ENCODE measurements around the gene SOWAHA.

The SOWAHA gene

DNA sequence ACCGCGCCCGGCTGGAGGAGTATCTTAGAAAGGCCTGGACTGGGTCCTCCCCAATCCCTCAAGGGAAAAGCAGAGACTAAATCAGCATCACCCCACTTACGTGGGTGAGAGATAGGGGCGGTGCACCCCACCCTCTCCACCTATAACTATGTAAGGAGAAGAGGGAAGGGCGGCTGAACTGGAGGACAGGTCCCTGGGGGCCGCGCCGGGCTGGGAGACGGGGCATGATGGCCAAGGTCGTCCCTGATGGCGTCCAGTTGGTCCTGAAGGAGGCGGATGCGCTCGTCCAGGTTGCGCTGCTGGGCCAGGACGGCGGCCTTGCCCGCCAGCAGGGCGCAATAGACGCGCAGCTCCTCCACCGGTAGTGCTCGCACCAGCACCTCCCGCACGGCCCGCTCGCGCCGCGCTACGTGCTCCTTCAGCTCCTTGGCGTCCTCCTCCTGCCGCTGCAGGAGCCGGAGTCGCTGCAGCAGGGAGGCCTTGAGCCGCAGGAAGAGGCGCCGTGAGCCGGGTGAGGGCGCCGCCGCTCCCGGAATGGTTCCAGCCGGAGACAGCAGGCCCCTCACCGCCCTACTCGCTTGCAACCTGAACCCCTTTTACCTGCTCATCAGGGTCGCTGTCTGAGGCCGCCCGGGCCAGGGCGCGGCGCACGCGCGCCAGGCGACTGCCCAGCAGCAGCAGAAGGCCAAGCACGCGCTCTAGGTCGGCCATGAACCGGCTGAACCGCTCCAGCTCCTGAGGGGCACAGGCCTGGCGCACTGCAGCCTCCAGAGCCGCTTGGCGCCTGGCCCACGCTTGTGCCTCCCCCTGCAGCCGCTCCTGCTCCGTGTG, 9.8 kb downstream of the SOWAHA start:
- TF ChIP-seq CTCF (IDR thresholded peaks at IDR 0.05; ENCODE audit: insufficient read depth, low read length, poor library complexity, severe bottlenecking) (no peak), EZH2phosphoT487 (conservative IDR thresholded peaks at IDR 0.05; ENCODE audit: low read length) (no peak)
- Histone ChIP-seq H4K20me1 (ENCODE audit: low read depth, low read length) (no peaks in the 10 kb centered on the region), H2AFZ (ENCODE audit: low read depth, low read length, severe bottlenecking) (no peak overlapping the region), H3K9ac (ENCODE audit: low read length) (no peak overlapping the region), H3K9me2 (replicated peaks; ENCODE audit: insufficient read depth, low read length) (no peaks in the 10 kb centered on the region), H3K4me3 (ENCODE audit: insufficient read depth, low read length, poor library complexity, severe bottlenecking) (no peak overlapping the region), H3K27me3 (ENCODE audit: low read length) (no peaks in the 10 kb centered on the region), H3K4me2 (ENCODE audit: low read depth, low read length, poor library complexity, severe bottlenecking) (no peak overlapping the region), H3F3A (ENCODE audit: insufficient read depth) (no peaks in the 10 kb centered on the region), H3K79me2 (ENCODE audit: insufficient read depth, low read length) (no peaks in the 10 kb centered on the region), H3K9me3 (ENCODE audit: insufficient read depth, low read length) (no peaks in the 10 kb centered on the region), H3K36me3 (ENCODE audit: low read length) (no peaks in the 10 kb centered on the region), H3K27ac (ENCODE audit: low read depth, low read length) (no peak overlapping the region)

DNA sequence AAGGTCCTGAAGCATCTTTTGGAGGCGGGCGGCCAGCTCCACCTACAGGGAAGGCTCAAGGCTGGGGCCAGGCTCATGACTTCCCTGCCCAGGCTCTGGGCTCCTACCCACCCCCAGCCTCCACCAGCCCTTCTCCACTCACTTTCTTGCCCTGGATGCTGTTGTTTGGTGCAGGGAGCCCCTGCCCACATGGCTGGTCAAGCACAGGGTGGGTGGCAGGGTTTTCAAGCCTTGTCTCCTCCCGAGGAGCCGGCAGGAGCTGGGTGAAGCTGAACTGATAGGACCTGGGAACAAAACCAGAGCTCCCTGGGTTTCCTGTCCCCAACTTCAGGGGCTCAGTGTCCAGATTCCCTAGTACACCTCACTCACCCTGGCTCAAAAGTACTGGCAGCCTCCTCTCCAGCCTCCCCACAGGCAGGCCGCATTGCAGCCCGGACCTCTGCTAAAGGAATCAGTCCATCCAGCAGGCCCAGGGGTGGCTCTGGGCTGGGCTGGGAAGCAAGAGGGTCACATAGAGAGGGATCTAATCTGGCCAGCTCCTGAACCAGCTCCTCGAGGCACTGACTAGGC, 10.5 kb downstream of the SOWAHA start:
- Histone ChIP-seq H3K9ac (ENCODE audit: low read length) (no peak overlapping the region), H2AFZ (ENCODE audit: low read depth, low read length, severe bottlenecking) (no peak overlapping the region), H3K79me2 (ENCODE audit: insufficient read depth, low read length) (no peaks in the 10 kb centered on the region), H3K27me3 (ENCODE audit: low read length) (no peaks in the 10 kb centered on the region), H3K9me3 (ENCODE audit: insufficient read depth, low read length) (no peaks in the 10 kb centered on the region), H3K4me2 (ENCODE audit: low read depth, low read length, poor library complexity, severe bottlenecking) (no peak overlapping the region), H3K36me3 (ENCODE audit: low read length) (no peaks in the 10 kb centered on the region), H3K27ac (ENCODE audit: low read depth, low read length) (no peak overlapping the region), H4K20me1 (ENCODE audit: low read depth, low read length) (no peaks in the 10 kb centered on the region), H3K9me2 (replicated peaks; ENCODE audit: insufficient read depth, low read length) (no peaks in the 10 kb centered on the region), H3K4me3 (ENCODE audit: insufficient read depth, low read length, poor library complexity, severe bottlenecking) (no peak overlapping the region), H3F3A (ENCODE audit: insufficient read depth) (no peaks in the 10 kb centered on the region)
- TF ChIP-seq CTCF (IDR thresholded peaks at IDR 0.05; ENCODE audit: insufficient read depth, low read length, poor library complexity, severe bottlenecking) (no peak), EZH2phosphoT487 (conservative IDR thresholded peaks at IDR 0.05; ENCODE audit: low read length) (no peak)

DNA sequence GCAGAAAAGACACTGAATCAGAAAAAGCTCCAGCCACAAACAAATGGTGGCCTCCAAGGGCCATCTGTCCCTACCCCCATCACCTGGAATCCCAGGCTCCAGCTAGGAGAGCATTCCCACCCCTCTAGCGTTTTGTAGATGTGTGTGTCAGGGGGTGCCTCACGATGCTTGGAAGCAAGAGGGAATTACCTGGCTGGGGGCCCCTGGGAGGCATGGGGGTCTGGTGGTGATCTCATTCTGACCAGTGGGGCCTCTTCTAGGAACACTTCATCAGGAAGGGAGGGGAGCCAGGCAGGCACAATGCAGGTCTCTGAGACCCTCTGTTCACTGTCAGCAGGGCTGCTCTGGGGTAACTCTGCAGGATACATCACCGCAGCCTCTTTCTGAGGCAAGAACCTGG, 11.3 kb downstream of the SOWAHA start:
- no peaks in the 10 kb centered on the region for H3K79me2 ChIP-seq (ENCODE audit: insufficient read depth, low read length)
- no peaks in the 10 kb centered on the region for H3F3A ChIP-seq (ENCODE audit: insufficient read depth)
- H3K36me3 ChIP-seq (ENCODE audit: low read length): no peaks in the 10 kb centered on the region
- no peak overlapping the region for H3K4me3 ChIP-seq (ENCODE audit: insufficient read depth, low read length, poor library complexity, severe bottlenecking)
- H3K27me3 ChIP-seq (ENCODE audit: low read length): no peaks in the 10 kb centered on the region
- no peak overlapping the region for H2AFZ ChIP-seq (ENCODE audit: low read depth, low read length, severe bottlenecking)
- H3K9me2 ChIP-seq (replicated peaks; ENCODE audit: insufficient read depth, low read length): no peaks in the 10 kb centered on the region
- no peak for TF ChIP-seq EZH2phosphoT487 (conservative IDR thresholded peaks at IDR 0.05; ENCODE audit: low read length)
- TF ChIP-seq CTCF (IDR thresholded peaks at IDR 0.05; ENCODE audit: insufficient read depth, low read length, poor library complexity, severe bottlenecking): no peak
- no peaks in the 10 kb centered on the region for H3K9me3 ChIP-seq (ENCODE audit: insufficient read depth, low read length)
- H3K4me2 ChIP-seq (ENCODE audit: low read depth, low read length, poor library complexity, severe bottlenecking): no peak overlapping the region
- no peak overlapping the region for H3K9ac ChIP-seq (ENCODE audit: low read length)
- H3K27ac ChIP-seq (ENCODE audit: low read depth, low read length): no peak overlapping the region
- H4K20me1 ChIP-seq (ENCODE audit: low read depth, low read length): no peaks in the 10 kb centered on the region
